HepG2 (cell line): Measurements from ENCODE around the gene NOTO. TPM values are rescaled to one million over a fixed set of nuclear protein-coding genes. Genes with fewer than 3 reads are reported as not detected.

Experiments used
- ATRX ChIP-seq: sonication (generic); formaldehyde crosslinking; IDR thresholded peaks from 2 replicates; pipeline ENCODE4 v1.4.0; 2020; ENCODE audit warnings: missing genetic modification reagents, borderline replicate concordance
- CENPBD1 ChIP-seq: sonication (generic); formaldehyde crosslinking; IDR thresholded peaks from 2 replicates; pipeline ENCODE4 v1.8.0; 2022; ENCODE audit warnings: missing genetic modification reagents, low read depth, mild to moderate bottlenecking, borderline replicate concordance
- DMAP1 ChIP-seq: IDR thresholded peaks from 2 replicates; pipeline ENCODE4 v1.6.1; 2016
- DZIP1 ChIP-seq: sonication (generic); formaldehyde crosslinking; IDR thresholded peaks from 2 replicates; pipeline ENCODE4 v1.5.0; 2020; ENCODE audit warnings: mild to moderate bottlenecking, missing genetic modification reagents
- ESRRA ChIP-seq: sonication (generic); formaldehyde crosslinking; IDR thresholded peaks from 2 replicates; pipeline ENCODE4 v1.5.1; 2020; ENCODE audit warnings: mild to moderate bottlenecking, low read depth, missing genetic modification reagents
- FOXC1 ChIP-seq: sonication (generic); formaldehyde crosslinking; IDR thresholded peaks from 2 replicates; pipeline ENCODE4 v1.8.0; 2022; ENCODE audit warnings: mild to moderate bottlenecking, missing genetic modification reagents, borderline replicate concordance
- GTF2F1 ChIP-seq: fragments of 150-350 bp; IDR thresholded peaks from 2 replicates; pipeline ENCODE4 v1.6.1; 2014; ENCODE audit warnings: low read length
- KMT2A ChIP-seq: sonication (generic); formaldehyde crosslinking; IDR thresholded peaks from 2 replicates; pipeline ENCODE4 v1.4.0; 2020; ENCODE audit warnings: missing genetic modification reagents
- KMT2B ChIP-seq: IDR thresholded peaks from 2 replicates; pipeline ENCODE4 v1.6.1; 2016; ENCODE audit warnings: missing genetic modification reagents, missing compliant biosample characterization
- NFATC3 ChIP-seq: sonication (generic); formaldehyde crosslinking; IDR thresholded peaks from 2 replicates; pipeline ENCODE4 v1.5.1; 2020; ENCODE audit warnings: mild to moderate bottlenecking, missing genetic modification reagents
- PAF1 ChIP-seq: IDR thresholded peaks from 2 replicates; pipeline ENCODE4 v1.6.1; 2016; ENCODE audit warnings: missing genetic modification reagents, missing compliant biosample characterization
- PBX2 ChIP-seq: IDR thresholded peaks from 2 replicates; pipeline ENCODE4 v1.6.1; 2016; ENCODE audit warnings: control low read depth
- POLR2AphosphoS5 ChIP-seq: IDR thresholded peaks from 2 replicates; pipeline ENCODE4 v1.6.1; 2012; ENCODE audit warnings: low read depth, low read length
- RARA ChIP-seq: IDR thresholded peaks from 2 replicates; pipeline ENCODE4 v1.6.1; 2016; ENCODE audit warnings: missing genetic modification reagents, missing compliant biosample characterization
- SOX5 ChIP-seq: IDR thresholded peaks from 2 replicates; pipeline ENCODE4 v1.6.1; 2016; ENCODE audit warnings: borderline replicate concordance
- ZFP41 ChIP-seq: sonication (generic); formaldehyde crosslinking; IDR thresholded peaks from 2 replicates; pipeline ENCODE4 v1.4.0; 2020; ENCODE audit warnings: mild to moderate bottlenecking, missing genetic modification reagents, borderline replicate concordance
- ZMYM2 ChIP-seq: sonication (generic); formaldehyde crosslinking; IDR thresholded peaks from 2 replicates; pipeline ENCODE4 v1.8.0; 2022; ENCODE audit warnings: mild to moderate bottlenecking, missing genetic modification reagents
- ZNF10 ChIP-seq: sonication (generic); formaldehyde crosslinking; IDR thresholded peaks from 2 replicates; pipeline ENCODE4 v1.4.0; 2020; ENCODE audit warnings: mild to moderate bottlenecking, low read depth, missing genetic modification reagents, borderline replicate concordance
- ZNF34 ChIP-seq: sonication (generic); formaldehyde crosslinking; IDR thresholded peaks from 2 replicates; pipeline ENCODE4 v1.4.0; 2020; ENCODE audit warnings: mild to moderate bottlenecking, missing genetic modification reagents, borderline replicate concordance
- ZNF768 ChIP-seq: sonication (generic); formaldehyde crosslinking; IDR thresholded peaks from 2 replicates; pipeline ENCODE4 v1.4.0; 2020; ENCODE audit warnings: missing genetic modification reagents
- ZNF775 ChIP-seq: sonication (generic); formaldehyde crosslinking; IDR thresholded peaks from 2 replicates; pipeline ENCODE4 v1.4.0; 2020; ENCODE audit warnings: missing genetic modification reagents, mild to moderate bottlenecking, moderate library complexity, borderline replicate concordance
- polyA plus RNA-seq, 8 experiments: library from polyadenylated mRNA; depleted of rRNA in 3 of 8; stranded (reverse) in 7 of 8; unstranded in 1 of 8; fragments of >200 nt; fragmentation: Illumina TruSeq in 4 of 8; extraction: Trizol in 4 of 8; gene quantifications; 2 replicates each; pipeline versions ENCODE4 v1.2.1 to v1.2.3, GENCODE V29; 2011 to 2016; ENCODE audit warnings: low read depth in 4 of 8, missing spikeins in 1 of 8, mixed read lengths in 1 of 8; ENCODE audit not compliant: insufficient read depth in 1 of 8
- total RNA-seq, 5 experiments: library from RNA; depleted of rRNA; stranded (reverse); fragments of >200 nt; fragmentation: Illumina TruSeq; extraction: Trizol; gene quantifications; 2 replicates each; pipeline ENCODE4 v1.2.3, GENCODE V29; 2016; ENCODE audit warnings: low read depth in 1 of 5
- TF ChIP-seq, protein P1 (sequence below): sonication (generic); formaldehyde crosslinking; IDR thresholded peaks from 2 replicates; pipeline ENCODE4 v1.5.0; 2020; ENCODE audit warnings: missing genetic modification reagents

Gene NOTO
- total and polyA plus RNA-seq, 2 of the 13 experiments (the other 11 are each of a cell fraction or from before 2014, with no cell fraction given): not detected

- TF ChIP-seq ZNF34 (CRISPR knock-in tag) (no peak), PBX2 (CRISPR knock-in tag) (peak; percentile 89), ZMYM2 (CRISPR knock-in tag) (no peak; the same call in 1 of the 2 replicates), ZFP41 (CRISPR knock-in tag) (0 out of 2 replicates have a peak, but pooled peaks have one; percentile 13), ESRRA (peak; percentile 56; the same call in 1 of the 2 replicates), NFATC3 (CRISPR knock-in tag) (no peak), POLR2AphosphoS5 (peak; percentile 64; the same call in 1 of the 2 replicates), RARA (no peak), ZNF768 (CRISPR knock-in tag) (peak; percentile 70), SOX5 (CRISPR knock-in tag) (no peak; the same call in 1 of the 2 replicates), CENPBD1 (CRISPR knock-in tag) (no peak), PAF1 (no peak), DMAP1 (CRISPR knock-in tag) (no peak; the same call in 1 of the 2 replicates), ATRX (CRISPR knock-in tag) (no peak), FOXC1 (CRISPR knock-in tag) (peak; percentile 94), ZNF10 (CRISPR knock-in tag) (no peak), GTF2F1 (no peak), KMT2B (peak; percentile 80), KMT2A (CRISPR knock-in tag) (peak; percentile 46; the same call in 1 of the 2 replicates), DZIP1 (no peak; the same call in 1 of the 2 replicates), ZNF775 (CRISPR knock-in tag) (peak; percentile 21; the same call in 1 of the 2 replicates)
- TF ChIP-seq, protein P1, sequence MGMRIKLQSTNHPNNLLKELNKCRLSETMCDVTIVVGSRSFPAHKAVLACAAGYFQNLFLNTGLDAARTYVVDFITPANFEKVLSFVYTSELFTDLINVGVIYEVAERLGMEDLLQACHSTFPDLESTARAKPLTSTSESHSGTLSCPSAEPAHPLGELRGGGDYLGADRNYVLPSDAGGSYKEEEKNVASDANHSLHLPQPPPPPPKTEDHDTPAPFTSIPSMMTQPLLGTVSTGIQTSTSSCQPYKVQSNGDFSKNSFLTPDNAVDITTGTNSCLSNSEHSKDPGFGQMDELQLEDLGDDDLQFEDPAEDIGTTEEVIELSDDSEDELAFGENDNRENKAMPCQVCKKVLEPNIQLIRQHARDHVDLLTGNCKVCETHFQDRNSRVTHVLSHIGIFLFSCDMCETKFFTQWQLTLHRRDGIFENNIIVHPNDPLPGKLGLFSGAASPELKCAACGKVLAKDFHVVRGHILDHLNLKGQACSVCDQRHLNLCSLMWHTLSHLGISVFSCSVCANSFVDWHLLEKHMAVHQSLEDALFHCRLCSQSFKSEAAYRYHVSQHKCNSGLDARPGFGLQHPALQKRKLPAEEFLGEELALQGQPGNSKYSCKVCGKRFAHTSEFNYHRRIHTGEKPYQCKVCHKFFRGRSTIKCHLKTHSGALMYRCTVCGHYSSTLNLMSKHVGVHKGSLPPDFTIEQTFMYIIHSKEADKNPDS: peak; percentile 6; the same call in 1 of the 2 replicates
These were observed 31.0 kb downstream of the NOTO start, which contains the start of gene PRADC1 (continued) for GRCh38 chr2:73233154-73233931.
